Stimulated activated CD8-positive, alpha-beta memory T cell treated with anti-CD3 and anti-CD28 coated beads, Interleukin-15, amount 100 ng/mL, for 48 hours (primary cell): Measurements from ENCODE around the gene PACC1.
A peak's percentile ranks its signal among the peaks of the same experiment; 100 is the strongest.
"Not testable (repeated sequence)": the region's sequence is repeated elsewhere in the genome, so short reads cannot be mapped to it uniquely, and the experiment has no call there.

Experiments
- DNase-seq, 2 donors: peaks; one replicate each; pipeline ENCODE4 v3.0.0-alpha.2; 2020; ENCODE audit warnings: low read depth in 2 of 2

PACC1 gene

DNA sequence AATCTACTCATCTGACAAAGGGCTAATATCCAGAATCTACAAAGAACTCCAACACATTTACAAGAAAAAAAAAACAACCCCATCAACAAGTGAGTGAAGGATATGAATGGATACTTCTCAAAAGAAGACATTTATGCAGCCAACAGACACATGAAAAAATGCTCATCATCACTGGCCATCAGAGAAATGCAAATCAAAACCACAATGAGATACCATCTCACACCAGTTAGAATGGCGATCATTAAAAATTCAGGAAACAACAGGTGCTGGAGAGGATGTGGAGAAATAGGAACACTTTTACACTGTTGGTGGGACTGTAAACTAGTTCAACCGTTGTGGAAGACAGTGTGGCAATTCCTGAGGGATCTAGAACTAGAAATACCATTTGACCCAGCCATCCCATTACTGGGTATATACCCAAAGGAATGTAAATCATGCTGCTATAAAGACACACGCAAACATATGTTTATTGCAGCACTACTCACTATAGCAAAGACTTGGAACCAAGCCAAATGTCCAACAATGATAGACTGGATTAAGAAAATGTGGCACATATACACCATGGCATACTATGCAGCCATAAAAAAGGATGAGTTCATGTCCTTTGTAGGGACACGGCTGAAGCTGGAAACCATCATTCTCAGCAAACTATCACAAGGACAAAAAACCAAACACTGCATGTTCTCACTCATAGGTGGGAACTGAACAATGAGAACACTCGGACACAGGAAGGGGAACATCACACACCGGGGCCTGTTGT is 18.8 kb downstream of the PACC1 start:
- not testable (repeated sequence) for DNase-seq

DNA sequence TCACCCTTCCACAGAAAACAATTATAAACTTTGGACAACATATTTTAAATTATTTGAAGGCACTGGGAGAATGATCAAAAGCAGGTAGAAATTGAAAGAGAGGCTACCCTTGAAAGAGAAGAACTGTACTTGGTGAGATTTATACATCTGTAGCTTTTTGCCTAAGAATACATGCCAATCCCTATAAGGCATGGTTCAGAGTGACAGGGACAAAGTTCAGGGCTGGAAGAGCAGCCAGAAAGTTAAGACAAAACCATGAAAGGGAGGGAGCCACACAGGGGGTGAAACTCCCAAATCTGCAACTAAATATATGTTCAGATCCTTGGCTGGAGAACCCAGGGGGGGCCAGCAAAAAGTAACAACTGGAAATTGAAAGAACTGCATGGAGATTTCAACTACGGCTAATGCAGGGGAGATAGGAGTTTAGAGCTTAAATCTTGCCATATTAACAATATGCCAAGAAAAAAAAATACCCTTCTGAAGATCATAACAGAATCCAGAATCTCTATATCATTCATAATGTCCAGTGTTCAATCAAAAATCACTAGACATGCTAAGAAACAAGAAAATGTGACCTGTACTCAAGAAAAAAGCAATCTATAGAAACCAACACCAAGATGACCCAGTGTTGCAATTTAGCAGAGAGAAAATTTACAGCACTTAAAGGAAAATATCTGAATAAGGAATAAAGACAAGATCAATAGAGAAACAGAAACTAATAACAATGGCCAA is 25.5 kb downstream of the PACC1 start:
- no peak for DNase-seq

DNA sequence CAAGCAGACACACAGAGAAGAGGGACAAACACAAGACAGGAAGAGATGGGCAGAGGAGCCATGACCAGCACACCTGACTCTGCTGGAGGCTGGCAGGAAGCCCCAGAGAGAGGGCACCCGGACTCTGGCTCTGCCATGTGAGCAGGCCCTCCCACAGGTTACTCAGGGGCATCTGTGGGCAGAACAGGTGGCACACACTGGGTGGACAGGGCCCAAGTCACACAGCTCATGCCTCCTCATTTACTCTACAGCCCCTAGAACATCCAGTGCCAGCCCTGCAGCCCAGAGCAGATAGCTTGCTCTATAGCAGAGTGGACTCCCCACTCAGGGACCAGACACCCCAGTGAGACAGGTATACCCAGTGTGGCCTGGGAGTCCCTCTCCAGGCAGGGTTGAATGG is 28.7 kb downstream of the PACC1 start:
- no peak for DNase-seq

DNA sequence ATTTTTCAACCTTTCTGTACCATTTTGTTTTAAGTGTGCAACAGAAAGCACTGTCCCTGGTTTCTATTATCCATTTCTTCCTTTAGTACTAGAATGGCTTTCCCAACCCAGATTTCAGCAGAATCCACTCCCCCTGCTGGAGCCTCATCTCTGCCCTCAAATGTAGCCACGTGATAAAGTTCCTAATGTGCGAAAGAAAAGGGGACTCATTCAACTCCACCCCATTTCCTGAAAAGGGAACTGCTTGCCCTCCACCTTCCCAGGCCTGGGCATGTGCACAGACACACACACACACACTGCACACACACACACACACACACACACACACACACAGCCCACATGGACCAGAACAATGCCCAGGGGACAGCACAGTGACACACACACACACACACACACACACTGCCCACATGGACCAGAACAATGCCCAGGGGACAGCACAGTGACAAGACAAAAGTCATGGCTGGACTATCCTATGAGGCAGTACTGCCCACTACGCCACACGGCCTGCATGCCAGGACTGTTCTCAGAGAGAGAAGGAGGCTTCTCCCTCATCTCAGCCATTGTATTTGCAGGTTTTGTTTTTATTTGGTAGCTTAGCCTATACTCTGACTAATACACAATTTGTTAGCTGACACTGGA is 33.2 kb downstream of the PACC1 start:
- no peak for DNase-seq

DNA sequence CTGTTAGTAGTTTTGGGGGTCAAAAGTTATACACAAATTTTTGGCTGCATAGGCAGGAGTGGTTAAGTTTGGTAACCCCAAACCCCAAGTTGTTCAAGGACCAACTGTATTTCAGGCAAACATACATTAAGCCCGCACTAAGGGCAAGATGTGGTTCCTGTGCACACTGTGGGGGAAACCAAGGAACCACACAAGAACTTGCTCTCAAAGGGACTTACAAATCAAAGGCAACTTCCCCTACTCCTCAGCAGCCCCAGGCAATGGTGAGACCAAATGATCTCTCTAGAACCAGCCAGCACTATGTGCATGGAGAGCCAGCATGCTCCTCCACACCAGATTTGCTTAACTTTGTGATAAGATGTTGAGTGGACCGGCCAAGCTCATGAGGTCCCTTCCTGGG is 35.3 kb downstream of the PACC1 start:
- DNase-seq = no peak

DNA sequence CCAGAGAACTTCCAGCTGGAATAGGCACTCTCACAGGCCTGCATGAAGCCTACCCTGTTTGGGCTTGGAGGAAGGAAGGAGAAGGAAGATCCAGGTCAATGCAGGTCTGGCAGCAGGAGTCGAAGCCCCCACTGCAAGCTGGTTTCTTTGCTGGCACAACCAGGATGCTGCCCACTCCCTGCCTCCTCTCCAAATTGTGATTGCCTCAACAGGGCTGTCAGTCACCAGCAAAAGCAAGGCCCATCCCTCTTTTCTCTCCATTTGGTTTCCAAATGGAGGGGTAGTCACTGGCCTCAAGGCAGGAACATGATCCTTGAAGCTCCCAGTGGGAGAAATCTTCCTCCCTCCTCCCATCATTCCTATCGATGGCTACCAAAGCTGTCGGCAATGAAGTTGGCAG is 37.0 kb downstream of the PACC1 start:
- DNase-seq = no peak

DNA sequence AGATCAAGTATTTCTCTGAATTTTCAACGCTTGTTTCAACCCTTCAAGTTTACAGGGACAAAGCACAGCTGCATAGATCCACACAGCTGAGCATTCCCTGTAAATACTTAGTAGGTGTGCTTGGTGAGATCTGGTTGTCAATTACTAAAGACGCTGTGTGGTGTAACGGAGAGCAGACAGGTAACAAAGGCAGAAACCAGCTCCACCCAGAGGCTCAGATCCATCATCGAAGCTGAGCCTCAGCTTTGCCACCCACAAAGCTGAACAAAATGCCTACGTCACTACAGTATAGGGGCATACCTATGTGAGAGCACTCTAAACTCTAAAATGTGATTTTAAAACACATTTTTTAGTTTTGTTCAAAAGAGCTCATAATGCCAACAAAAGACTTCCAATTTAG is 38.7 kb downstream of the PACC1 start:
- DNase-seq = no peak

DNA sequence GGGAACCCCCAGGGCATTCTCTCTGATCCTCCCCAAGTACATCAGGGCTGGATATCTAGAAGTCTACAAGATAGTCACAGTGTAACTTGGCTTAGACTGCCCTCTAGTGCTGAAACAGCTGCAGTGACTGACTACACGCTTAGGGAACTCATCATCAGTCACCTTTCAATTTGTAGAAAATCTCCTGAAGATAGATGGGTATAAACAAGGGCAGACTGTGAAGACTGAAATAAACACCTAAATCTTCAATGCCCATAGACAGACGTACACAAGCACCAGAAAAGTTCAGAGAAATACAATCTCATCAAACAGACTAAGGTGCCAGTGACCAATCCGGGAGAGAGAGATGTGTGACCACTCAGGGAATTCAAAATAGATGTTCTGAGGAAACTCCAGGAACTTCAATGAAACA is 46.6 kb downstream of the PACC1 start:
- peak; percentile 15 to 30 for DNase-seq

DNA sequence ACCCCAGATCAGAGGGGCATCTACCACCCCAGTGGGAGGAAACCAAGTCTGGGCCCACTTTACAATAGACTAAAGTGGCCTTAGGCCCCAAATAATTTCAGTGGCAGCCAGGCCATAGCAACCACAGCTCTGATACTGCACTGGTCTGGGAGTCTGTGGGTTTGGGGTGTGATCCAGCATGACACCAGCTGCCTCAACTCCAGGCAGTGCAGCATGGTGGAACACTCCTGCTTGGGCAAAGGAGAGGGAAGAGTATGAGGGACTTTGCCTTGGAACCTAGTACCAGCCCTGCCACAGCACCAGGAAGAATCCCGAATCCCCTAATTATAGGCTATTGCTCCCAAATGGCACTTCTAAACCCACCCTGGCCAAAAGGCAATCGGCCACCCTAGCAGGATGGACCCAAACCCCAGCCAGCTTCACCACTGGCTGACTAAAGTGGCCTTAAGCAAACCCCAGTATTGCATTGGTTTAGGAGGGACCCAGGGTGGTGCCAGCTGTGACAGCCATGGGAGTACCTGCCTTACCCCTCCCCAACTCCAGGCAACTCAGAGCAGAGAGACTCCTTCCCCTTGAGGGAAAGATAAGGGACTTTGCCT is 47.1 kb downstream of the PACC1 start:
- no peak for DNase-seq

DNA sequence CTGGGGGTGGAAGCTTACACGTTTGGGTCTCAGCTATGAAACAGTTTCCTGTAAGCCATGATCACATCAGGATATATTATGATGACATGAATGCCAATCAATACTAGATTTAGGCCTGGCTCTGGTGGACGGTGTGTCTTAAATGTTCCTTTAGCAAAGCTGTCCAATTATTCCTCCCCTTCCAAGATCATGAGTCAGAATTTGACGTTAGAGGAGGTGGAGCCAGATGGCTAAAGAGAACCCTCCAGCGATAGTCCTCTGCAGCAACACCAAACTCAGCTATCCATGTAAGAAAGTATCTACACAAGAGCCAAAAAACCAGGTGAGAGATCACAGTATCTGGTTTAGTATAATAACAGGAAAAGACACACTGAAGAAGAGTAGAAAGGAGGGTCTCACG is 47.8 kb downstream of the PACC1 start:
- DNase-seq = no peak

DNA sequence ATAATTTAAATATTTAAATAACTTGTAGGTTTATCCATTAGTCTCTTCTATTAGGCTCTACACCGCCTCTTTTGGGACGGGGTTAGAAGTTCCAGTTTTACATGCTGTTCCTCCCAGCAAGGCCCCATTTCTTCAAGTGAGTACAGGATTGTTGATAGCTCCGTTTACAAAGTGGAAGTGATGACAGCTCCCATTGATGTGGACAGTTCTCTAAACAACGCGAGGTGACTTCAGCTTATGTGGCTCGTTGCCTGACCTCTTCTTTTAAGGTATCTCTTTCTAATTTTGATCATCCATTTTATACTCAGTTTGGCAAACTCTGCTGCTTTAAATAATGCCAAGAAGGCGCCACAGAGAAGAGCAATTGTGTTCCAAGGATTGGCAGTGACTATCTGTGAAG is 49.7 kb downstream of the PACC1 start:
- no peak for DNase-seq

DNA sequence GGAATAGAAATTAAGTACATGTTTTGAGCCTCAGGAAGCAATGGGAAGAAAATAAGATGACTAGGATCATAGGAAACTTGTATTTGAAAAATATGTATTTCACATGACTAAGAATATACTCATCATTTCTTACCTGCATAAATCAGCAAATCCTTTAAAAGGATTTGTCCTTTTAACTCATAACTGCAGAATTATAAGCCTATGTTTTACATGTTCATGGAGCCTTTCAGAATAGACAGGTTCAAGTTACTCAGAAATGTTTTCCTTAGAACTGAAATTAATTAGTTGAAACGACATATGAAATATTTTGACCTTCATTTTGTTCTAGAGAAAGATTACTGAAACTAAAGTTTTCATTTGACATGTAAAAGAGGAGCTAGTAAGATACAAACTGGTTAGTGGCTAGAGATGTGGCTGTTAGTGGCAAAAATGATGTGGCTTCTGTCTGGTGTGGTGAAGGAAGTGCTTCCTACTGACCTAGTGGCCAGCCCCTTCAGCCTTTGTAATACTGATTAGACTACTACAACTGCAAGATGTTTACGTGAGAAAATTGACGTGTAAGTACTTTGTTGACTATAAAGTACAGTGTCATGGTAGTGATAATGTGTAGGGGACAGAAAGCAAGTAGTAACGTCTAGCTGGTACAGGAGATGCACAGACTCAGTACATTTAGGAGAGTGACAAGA is 54.7 kb downstream of the PACC1 start:
- DNase-seq = peak; percentile 2 to 22

DNA sequence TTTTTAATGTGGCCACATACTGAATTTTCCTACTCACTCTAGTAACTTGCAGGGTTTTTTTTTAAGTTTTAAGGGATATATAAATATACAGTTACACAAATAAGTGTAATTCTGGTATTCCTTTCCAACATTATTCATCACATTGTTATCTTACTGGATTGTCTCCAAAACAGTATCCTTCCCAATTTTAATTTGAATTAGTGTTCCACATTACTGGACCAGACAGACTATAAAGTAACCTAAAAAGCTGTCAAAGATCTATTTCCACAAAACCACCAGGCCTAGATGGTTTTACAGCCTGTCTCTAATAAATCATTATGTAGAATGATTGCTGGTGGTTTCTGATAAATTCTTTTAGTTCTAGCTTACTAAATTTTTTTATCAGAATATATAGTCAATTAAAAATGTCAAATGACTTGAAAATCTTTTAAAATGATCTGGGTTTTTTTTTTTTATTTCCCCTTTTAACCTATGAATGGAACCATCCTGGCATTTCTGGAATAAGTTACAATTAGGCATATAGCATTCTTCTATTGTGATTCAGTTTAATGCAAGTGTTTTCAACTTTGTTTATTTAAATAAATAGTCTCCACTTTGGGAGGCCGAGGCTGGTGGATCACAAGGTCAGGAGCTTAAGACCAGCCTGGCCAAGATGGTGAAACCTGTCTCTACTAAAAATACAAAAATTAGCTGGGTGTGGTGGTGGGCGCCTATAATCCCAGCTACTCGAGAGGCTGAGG is 59.3 kb downstream of the PACC1 start:
- no peak for DNase-seq

DNA sequence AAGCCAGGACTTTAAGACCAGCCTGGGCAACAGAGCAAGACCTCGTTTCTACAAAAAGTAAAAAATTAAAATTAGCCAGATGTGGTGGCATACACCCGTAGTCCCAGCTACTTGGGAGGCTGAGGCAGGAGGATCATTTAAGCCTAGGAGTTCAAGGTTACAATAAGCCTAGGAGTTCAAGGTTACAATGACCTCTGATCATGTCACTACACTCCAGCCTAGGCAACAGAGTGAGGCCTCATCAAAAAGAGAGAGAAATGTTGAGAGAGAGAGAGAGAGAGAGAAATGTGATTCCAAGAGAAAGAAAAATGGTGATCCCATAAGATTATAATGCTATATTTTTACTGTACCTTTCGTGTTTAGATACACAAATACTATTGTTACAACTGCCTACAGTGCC is 60.2 kb downstream of the PACC1 start:
- no peak for DNase-seq

DNA sequence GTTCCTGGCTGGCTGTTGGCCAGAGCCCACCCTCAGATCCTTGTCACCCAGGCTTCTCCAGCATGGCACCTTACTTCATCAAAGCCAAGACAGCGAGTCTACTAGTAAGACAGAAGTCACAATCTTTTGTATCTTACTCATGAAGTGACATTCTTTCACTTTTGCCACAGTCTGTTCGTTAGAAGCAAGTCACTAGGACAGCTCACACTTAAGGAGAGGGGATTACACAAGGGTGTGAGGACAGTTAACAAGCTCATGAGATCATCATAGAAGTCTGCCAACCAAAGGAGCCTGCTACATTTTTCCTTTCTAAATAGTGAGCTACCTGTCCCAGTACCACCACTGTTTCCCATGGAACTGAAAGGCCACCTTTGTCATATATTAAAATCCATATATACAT is 61.5 kb downstream of the PACC1 start:
- DNase-seq = no peak

DNA sequence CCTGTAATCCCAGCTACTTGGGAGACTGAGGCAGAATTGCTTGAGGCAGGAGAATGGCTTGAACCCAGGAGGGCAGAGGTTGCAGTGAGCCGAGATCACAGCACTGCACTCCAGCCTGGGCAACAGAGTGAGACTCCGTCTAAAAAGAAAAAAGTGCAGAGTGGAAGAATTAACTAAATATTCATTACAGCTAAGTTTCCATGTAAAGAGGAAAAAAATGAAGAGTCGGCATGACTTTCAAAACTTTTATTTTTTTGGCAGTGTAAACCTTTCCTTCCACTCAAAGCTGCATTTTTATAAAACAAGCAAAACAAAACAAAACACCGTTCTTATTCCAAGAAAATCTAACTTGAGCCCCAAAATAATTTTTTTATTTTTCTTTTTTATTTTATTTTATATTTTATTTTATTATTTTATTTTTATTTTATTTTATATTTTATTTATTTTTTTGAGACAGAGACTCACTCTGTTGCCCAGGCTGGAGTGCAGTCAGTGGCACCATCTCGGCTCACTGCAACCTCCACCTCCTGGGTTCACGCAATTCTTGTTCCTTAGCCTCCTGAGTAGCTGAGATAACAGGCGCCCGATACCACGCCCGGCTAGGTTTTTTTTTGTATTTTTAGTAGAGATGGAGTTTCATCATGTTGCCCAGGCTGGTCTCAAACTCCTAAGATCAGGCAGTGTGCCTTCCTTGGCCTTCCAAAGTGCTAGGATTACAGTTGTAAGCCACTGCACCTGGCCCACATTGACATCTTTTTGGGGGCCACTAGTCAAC is 62.9 kb downstream of the PACC1 start:
- no peak for DNase-seq

DNA sequence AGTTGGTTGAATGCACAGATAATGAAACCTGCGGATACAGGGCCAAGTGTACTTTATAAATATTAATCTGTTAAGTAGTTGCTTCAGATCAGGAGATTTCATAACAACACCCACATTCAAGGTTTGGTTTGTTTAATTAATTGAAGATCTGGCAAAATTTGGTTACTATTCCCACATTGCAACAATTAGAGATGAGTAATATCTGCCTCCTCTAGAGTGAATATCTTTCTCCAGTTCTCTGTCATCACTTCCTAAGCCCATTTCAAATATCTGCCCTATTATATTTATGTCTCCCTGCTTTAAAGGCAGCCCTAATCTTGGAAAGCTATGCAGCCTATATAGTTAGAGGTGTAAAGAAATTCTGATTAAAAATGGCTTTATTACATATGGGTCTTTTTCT is 68.1 kb downstream of the PACC1 start:
- no peak for DNase-seq

DNA sequence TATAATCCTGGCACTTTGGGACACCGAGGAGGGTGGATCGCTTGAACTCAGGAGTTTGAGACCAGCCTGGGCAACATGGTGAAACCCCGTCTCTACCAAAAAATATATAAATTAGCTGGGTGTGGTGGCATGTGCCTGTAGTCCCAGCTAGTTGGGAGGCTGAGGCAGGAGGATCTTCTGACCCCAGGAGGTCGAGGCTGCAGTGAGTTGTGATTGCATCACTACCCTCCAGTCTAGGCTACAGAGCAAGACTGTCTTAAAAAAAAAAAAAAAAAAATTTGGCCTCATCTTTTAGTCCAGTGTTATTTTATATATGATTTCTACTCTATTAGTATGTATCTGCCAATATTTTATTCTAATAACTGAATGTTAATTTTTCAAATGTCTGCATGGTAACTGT is 69.8 kb downstream of the PACC1 start:
- no peak for DNase-seq

DNA sequence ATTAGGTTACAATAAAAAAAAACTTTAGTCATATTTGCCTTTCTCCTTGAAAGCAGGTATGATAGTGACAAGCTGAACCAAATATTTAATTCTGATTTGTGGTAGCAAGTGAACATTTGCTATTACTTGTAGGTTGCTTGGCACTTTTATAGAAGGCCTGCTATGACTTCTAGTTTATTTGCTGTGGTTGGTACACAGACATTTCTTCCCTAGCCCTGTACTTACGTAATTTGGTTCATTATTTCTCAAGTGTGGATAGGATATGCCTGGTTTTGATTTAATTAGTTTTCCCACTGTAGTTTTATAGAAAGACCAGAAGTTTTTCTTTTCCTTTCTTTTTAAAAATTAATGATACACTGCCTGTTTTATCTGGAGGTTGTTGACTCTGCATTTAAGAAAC is 73.6 kb downstream of the PACC1 start:
- DNase-seq = no peak

DNA sequence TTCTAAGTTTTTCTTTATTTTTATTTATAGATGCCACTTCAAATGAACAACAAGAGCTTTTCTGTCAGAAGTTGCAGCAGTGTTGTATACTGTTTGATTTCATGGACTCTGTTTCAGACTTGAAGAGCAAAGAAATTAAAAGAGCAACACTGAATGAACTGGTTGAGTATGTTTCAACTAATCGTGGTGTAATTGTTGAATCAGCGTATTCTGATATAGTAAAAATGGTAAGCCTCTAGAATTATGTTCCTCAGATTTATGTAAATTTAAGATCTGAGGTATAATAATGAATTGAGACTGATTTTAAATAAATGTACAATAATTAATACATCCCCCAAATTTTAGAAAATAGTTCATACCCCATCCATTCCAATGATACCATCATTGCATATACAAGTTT is 85.6 kb downstream of the PACC1 start:
- no peak for DNase-seq

DNA sequence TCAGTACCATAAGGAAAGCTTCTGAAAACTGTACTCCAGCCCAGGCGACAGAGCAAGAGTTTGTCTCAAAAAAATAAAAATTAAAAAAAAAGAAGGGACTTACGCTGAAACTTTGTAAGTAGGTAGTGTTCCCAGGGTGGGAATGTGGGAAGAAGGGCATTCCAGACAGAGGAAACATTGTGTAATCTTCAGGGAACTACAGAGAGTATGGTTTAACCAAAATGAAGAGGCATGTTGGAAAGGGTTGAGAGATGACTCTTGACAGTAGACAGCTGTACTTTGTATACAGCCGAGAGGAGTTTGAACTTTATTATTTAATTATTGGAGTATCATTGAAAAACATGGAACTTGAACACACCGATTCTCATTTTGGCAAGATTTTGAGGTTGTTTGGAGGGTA is 86.4 kb downstream of the PACC1 start:
- no peak for DNase-seq
